Adrenal gland (tissue), 12 donors: ENCODE measurements around the gene HDAC4. TPM values are rescaled to one million over a fixed set of nuclear protein-coding genes. Genes with fewer than 3 reads are reported as not detected.

ENCODE experiments used
- DNase-seq, 7 donors: peaks; one replicate each; pipeline ENCODE4 v3.0.0-alpha.2; 2019 to 2020
- H3K27ac ChIP-seq, 5 donors: fragments of 200-600 bp; sonication (generic) in 4 of 5; 1 replicate in 3 of 5; 2 replicates in 2 of 5; pipeline versions ENCODE4 v1.5.1 to v1.8.0; 2016 to 2020; ENCODE audit warnings: mild to moderate bottlenecking in 1 of 5
- H3K27me3 ChIP-seq: fragments of 200-600 bp; 2 replicates; pipeline ENCODE4 v1.8.0; 2021
- H3K36me3 ChIP-seq, 2 donors: fragments of 200-600 bp; replicated peaks in 1 of 2; 1 replicate in 1 of 2; 2 replicates in 1 of 2; pipeline versions ENCODE4 v1.5.1 to v1.8.0; 2018 to 2022
- H3K4me1 ChIP-seq, 2 donors: fragments of 200-600 bp; replicated peaks in 1 of 2; 1 replicate in 1 of 2; 2 replicates in 1 of 2; pipeline versions ENCODE4 v1.5.1 to v1.8.0; 2018 to 2021
- H3K4me3 ChIP-seq, 4 donors: fragments of 200-600 bp; sonication (generic) in 3 of 4; one replicate each; pipeline ENCODE4 v1.5.1; 2016 to 2018
- H3K9me3 ChIP-seq, 3 donors: fragments of 200-600 bp; sonication (generic) in 1 of 3; replicated peaks in 1 of 3; 1 replicate in 2 of 3; 2 replicates in 1 of 3; pipeline versions ENCODE4 v1.5.1 to v1.8.0; 2016 to 2021
- POLR2A ChIP-seq, 2 donors: fragments of 450-650 bp; IDR thresholded peaks; one replicate each; pipeline ENCODE4 v1.6.1; 2017; ENCODE audit warnings: antibody characterized with exemption in 2 of 2, mild to moderate bottlenecking in 2 of 2, moderate library complexity in 1 of 2
- WGBS, 4 donors: extraction: QIAGEN DNeasy Blood & Tissue Kit in 2 of 4; methylation state at CpG; one replicate each; pipeline versions ENCODE4 v1.1.5 to v1.1.7; 2013 to 2017; 5-methylcytosine and 5-hydroxymethylcytosine counted together
- intact Hi-C, 2 donors: fragments of 100-400 bp; cut with DNase I; formaldehyde crosslinking; loops; one replicate each; pipeline versions ENCODE4 v1.14.1 to v1.15.0; 2022 to 2023
- polyA plus RNA-seq, 3 donors: library from polyadenylated mRNA; stranded (reverse); fragments of 200-250 nt in 2 of 3; fragments of 350-450 nt in 1 of 3; fragmentation: Illumina TruSeq in 1 of 3; extraction: RNeasy Lipid Tissue Mini Kit (QIAGEN cat#74804) in 1 of 3; gene quantifications; one replicate each; pipeline ENCODE4 v1.2.3, GENCODE V29; 2013 to 2014
- total RNA-seq, 9 donors: library from RNA; depleted of rRNA in 4 of 9; stranded (reverse); fragments of >200 nt in 4 of 9; fragments of 120-200 nt in 1 of 9; fragmentation: NEBNext Ultra II Directional in 1 of 9; extraction: Animal tissue kit (Norgen Biotek cat#: 25700) in 1 of 9; gene quantifications; one replicate each; pipeline versions ENCODE4 v1.1.0 to v1.2.4, GENCODE V29; 2013 to 2023
- TF ChIP-seq, protein P1 (sequence below), 6 experiments: fragments of 450-650 bp in 4 of 6; fragments of 200-600 bp in 2 of 6; sonication (generic) in 1 of 6; IDR thresholded peaks; 1 replicate in 5 of 6; 2 replicates in 1 of 6; pipeline versions ENCODE4 v1.5.1 to v1.8.0; 2016 to 2021; ENCODE audit warnings: antibody characterized with exemption in 6 of 6, mild to moderate bottlenecking in 2 of 6, moderate library complexity in 1 of 6
- donor health status: healthy with polysubstance abuse.
- donor health status: Bipolar disorder and iron deficiency.
- donor health status: DM: yes; HTN: yes; CAD: no.
- donor health status: DM: no; HTN: no; CAD: no.
- donor health status: DM: no; HTN: no; CAD: no.
- donor health status: DM: yes; HTN: yes; CAD: no.

HDAC4 gene
- total and polyA plus RNA-seq, 12 donors = 8.3 to 88.9 (median 28.7) TPM

DNA sequence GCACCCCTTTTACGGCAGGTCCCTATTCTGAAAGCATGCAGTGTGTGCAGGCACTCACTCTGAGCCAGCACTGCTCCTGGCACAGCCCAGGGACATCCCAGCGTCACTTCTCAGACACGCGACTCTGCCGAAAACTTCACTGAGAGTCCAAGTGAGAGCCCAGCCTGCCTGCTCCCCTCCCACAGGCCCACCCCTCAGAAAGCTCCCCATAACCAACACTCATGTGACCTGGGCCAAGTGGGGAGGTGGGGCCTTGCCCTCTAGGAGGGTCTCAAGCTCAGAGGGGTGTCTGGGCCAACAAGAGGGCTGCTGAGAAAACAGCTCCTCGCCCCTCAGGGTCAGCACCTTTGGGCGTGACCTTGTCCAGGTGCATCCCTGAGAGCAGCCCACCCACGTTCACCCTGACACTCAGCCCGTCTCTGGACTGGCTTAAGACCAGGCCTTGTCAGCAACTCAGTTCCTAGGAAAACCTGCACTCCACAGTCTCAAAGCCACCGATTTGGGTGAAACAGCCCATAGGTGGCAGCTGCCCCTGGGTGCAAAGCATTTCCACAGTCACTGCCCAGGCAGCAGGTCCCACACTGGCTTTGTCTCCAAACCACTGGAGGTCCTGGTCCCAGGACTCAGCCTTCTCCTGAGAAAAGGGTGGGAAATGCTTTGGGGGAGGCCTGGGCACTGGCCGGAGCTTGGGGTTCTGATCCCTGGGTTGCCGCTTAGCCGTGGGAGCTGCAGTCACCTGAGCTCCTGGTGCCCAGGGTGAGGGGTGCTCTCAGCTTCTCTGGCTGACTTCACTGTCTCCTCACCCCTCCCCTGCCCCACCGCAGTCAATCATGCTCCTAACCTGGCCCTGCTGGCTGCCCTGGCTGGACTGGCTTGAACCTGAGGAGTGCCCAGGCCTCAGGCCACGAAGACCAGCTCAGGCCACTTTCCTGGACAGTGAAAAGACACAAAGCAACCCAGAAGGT is 209.6 kb downstream of the HDAC4 start:
- peak; percentile 30 to 64 (median 34) for DNase-seq
- no peaks in the 10 kb centered on the region for H3K27me3 ChIP-seq
- intact Hi-C loops = no loop called here
- no peak for TF ChIP-seq POLR2A (IDR thresholded peaks at IDR 0.05)
- TF ChIP-seq, protein P1, sequence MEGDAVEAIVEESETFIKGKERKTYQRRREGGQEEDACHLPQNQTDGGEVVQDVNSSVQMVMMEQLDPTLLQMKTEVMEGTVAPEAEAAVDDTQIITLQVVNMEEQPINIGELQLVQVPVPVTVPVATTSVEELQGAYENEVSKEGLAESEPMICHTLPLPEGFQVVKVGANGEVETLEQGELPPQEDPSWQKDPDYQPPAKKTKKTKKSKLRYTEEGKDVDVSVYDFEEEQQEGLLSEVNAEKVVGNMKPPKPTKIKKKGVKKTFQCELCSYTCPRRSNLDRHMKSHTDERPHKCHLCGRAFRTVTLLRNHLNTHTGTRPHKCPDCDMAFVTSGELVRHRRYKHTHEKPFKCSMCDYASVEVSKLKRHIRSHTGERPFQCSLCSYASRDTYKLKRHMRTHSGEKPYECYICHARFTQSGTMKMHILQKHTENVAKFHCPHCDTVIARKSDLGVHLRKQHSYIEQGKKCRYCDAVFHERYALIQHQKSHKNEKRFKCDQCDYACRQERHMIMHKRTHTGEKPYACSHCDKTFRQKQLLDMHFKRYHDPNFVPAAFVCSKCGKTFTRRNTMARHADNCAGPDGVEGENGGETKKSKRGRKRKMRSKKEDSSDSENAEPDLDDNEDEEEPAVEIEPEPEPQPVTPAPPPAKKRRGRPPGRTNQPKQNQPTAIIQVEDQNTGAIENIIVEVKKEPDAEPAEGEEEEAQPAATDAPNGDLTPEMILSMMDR (IDR thresholded peaks at IDR 0.05) = no peak
- peaks cover 0 to 13% of the 10 kb centered on the region in 2 donors for H3K4me1 ChIP-seq
- H3K36me3 ChIP-seq = peaks cover 0 to 25% of the 10 kb centered on the region in 2 donors
- no peaks in the 10 kb centered on the region for H3K9me3 ChIP-seq
- H3K27ac ChIP-seq = peak overlapping the region in 1 of 5 donors; percentile 11
- no peak overlapping the region for H3K4me3 ChIP-seq
- 74 to 79% (median 76%) methylated on average over 6 to 15 of the region's 15 CpGs for WGBS, 4 donors

DNA sequence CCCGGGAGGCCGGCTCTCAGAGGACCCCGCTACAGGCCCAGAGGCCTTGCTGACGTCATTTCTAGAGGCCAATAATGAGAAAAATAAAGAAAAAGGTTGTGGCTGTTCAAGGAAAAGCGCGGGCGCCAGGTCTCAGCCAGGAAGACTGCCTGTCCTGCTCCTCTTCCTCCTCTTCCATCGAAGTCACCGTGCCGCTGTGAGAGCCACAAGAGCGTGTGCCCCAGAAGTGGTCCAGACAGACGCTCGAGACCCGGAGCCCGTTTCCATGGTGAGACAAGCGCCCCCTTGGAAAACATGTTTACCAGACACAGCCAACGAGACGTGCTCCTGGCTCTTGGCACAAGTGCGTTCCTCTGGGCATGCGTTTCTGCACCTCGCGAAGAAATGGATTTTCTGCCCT is 210.5 kb downstream of the HDAC4 start:
- Histone ChIP-seq H3K4me3 (no peak overlapping the region), H3K27ac (no peak overlapping the region), H3K36me3 (peaks cover 0 to 29% of the 10 kb centered on the region in 2 donors), H3K27me3 (no peaks in the 10 kb centered on the region), H3K9me3 (no peaks in the 10 kb centered on the region), H3K4me1 (peaks cover 0 to 13% of the 10 kb centered on the region in 2 donors)
- TF ChIP-seq POLR2A (IDR thresholded peaks at IDR 0.05) = no peak
- TF ChIP-seq, protein P1 (IDR thresholded peaks at IDR 0.05) = no peak
- 89 to 96% (median 93%) methylated on average over 22 of the region's 22 CpGs for WGBS, 4 donors
- DNase-seq = peak in 5 of 7 donors; percentile 10 to 49 (median 14)
- intact Hi-C loops = no loop called here

DNA sequence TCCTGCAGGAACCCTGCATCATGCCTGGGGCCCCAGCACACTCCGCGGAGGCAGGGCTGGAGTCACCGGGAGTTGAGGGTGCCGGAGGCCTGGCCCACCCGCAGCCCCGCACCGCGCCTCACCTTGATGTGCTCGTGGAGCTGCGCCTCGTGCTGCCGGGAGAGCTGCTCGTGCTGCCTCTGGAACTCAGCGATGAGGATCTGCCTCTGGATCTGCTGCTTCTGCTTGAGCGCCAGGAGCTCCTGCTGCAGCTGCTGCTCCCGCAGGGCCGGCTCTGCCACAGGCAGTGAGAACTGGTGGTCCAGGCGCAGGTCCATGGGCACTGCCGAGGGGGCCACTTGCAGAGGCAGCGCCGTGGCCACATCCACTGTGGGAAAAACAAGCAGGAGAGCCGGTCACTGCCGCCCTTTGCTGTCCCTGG is 211.1 kb downstream of the HDAC4 start:
- no peaks in the 10 kb centered on the region for H3K27me3 ChIP-seq
- DNase-seq = peak in 6 of 7 donors; percentile 0 to 45 (median 14)
- peaks cover 0 to 10% of the 10 kb centered on the region in 2 donors for H3K4me1 ChIP-seq
- H3K27ac ChIP-seq = no peak overlapping the region
- intact Hi-C loops = no loop called here
- peaks cover 0 to 32% of the 10 kb centered on the region in 2 donors for H3K36me3 ChIP-seq
- H3K9me3 ChIP-seq = no peaks in the 10 kb centered on the region
- WGBS, 4 donors = 97 to 100% (median 98%) methylated on average over 6 to 23 of the region's 23 CpGs
- H3K4me3 ChIP-seq = no peak overlapping the region
- TF ChIP-seq, protein P1 (IDR thresholded peaks at IDR 0.05) = no peak
- TF ChIP-seq POLR2A (IDR thresholded peaks at IDR 0.05) = no peak

DNA sequence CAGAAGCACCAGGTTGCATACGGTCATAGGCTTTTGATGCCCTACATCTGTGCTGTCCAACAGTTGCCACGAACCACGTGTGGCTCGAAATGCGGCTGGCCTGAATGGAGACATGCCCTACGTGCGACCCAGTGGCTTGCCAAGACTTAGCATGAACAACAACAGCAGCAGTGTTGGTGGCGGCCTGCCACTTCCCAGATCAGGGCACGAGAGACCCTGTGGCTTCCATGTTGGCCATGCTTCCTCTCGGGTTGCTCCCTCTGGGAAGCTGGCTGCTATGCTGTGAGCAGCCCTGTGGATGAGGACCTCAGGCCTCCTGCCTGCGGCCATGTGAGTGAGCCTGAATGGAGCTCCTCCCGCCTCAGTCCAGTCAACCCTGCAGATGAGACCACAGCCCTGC is 212.3 kb downstream of the HDAC4 start:
- no peaks in the 10 kb centered on the region for H3K27me3 ChIP-seq
- H3K27ac ChIP-seq = no peak overlapping the region
- no peaks in the 10 kb centered on the region for H3K9me3 ChIP-seq
- peak in 5 of 7 donors; percentile 10 to 46 (median 13) for DNase-seq
- peaks cover 0 to 32% of the 10 kb centered on the region in 2 donors for H3K36me3 ChIP-seq
- 81 to 100% (median 98%) methylated on average over 3 to 12 of the region's 12 CpGs for WGBS, 4 donors
- H3K4me3 ChIP-seq = no peak overlapping the region
- intact Hi-C loops = no loop called here
- no peaks in the 10 kb centered on the region for H3K4me1 ChIP-seq
- TF ChIP-seq POLR2A (IDR thresholded peaks at IDR 0.05) = no peak
- TF ChIP-seq, protein P1 (IDR thresholded peaks at IDR 0.05) = no peak
